ENCODE results near the gene PRRG2. TPM values are rescaled to one million over a fixed set of nuclear protein-coding genes. Genes with fewer than 3 reads are reported as not detected.

Gene PRRG2
- total and polyA plus RNA-seq, 5 donors from 2014 or later = 0.84 TPM; not detected in 4

DNA sequence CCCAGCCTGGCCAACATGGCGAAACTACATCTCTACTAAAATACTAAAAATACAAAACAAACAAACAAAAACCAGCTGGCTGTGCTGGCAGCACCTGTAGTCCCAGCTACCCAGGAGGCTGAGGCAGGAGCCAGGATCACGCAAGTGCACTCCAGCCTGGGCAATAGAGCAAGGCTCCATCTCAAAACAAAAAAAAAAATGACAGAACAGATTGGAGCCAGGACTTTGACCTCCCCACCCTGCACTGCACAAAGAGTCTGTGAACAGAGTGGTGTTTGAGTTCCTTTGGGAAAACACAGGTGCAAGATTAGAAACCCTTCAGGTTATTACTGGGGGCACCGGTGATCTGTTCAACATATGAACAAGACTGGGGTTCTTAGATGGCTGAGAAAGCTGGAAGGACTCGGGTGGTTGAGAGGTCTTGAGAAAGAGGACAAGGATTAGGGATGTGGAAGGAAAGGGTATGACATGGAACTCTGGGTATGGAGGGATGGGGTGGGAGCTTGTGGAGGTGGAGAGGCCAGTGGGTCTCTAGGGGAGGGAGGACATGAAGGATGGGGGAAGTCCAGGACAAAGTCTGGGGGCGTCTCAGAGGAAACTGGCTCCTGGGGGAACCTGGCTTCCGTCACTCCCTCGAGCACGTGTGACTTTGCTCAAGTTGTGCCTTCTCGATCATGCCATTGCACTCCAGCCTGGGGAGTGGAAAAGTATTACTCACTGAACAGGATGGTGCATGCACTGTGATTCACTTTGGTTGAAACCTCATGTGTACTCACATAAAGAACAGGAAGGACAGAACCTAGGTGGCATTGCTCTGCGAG lies 27.5 kb upstream of the PRRG2 start:
- Mint-ChIP-seq H3K27ac (peak overlapping the region; percentile 91 to 98 (median 95)), H3K27me3 (no peaks in the 10 kb centered on the region), H3K9me3 (peaks cover 0 to 2% (median 0%) of the 10 kb centered on the region in 7 donors), H3K36me3 (peaks cover 32% of the 10 kb centered on the region), H3K4me1 (peaks cover 8 to 77% (median 40%) of the 10 kb centered on the region in 4 donors), H3K4me3 (peak overlapping the region in 3 of 4 donors; percentile 63 to 75 (median 72))
- no peaks in the 10 kb centered on the region for H3K27me3 ChIP-seq (ENCODE audit: control insufficient read depth, insufficient read depth, low read length)
- DNase-seq (peak in 1 of 3 donors; percentile 47), ATAC-seq (ENCODE audit: low read depth in 2 of 2) (peak; percentile 52 to 54)
- H3K4me1 ChIP-seq (ENCODE audit: control insufficient read depth, insufficient read depth, low read length, poor library complexity, severe bottlenecking) = peaks cover 76% of the 10 kb centered on the region
- H3K36me3 ChIP-seq (ENCODE audit: control insufficient read depth, insufficient read depth, low read length) = peaks cover 16% of the 10 kb centered on the region
- H3K27ac ChIP-seq (ENCODE audit: insufficient read depth, low read length, poor library complexity, severe bottlenecking) = peak overlapping the region; percentile 76
- H3K4me3 ChIP-seq (ENCODE audit: low read depth, low read length) = peak overlapping the region; percentile 3
- no peaks in the 10 kb centered on the region for H3K9me3 ChIP-seq (ENCODE audit: control insufficient read depth in 2 of 2, low read length in 2 of 2)

- peak overlapping the region; percentile 95 to 98 (median 96) for H3K27ac Mint-ChIP-seq
- peak overlapping the region; percentile 58 to 91 (median 74) for H3K4me3 Mint-ChIP-seq
- peak overlapping the region; percentile 76 for H3K27ac ChIP-seq (ENCODE audit: insufficient read depth, low read length, poor library complexity, severe bottlenecking)
- peak overlapping the region; percentile 19 for H3K4me3 ChIP-seq (ENCODE audit: low read depth, low read length)
- no peaks in the 10 kb centered on the region for H3K27me3 Mint-ChIP-seq
- H3K4me1 Mint-ChIP-seq = peaks cover 12 to 77% (median 41%) of the 10 kb centered on the region in 4 donors
- H3K36me3 ChIP-seq (ENCODE audit: control insufficient read depth, insufficient read depth, low read length) = peaks cover 22% of the 10 kb centered on the region
- DNase-seq (peak in 1 of 3 donors; percentile 77), ATAC-seq (ENCODE audit: low read depth in 2 of 2) (peak; percentile 23 to 29)
- no peaks in the 10 kb centered on the region for H3K27me3 ChIP-seq (ENCODE audit: control insufficient read depth, insufficient read depth, low read length)
- H3K4me1 ChIP-seq (ENCODE audit: control insufficient read depth, insufficient read depth, low read length, poor library complexity, severe bottlenecking) = peaks cover 76% of the 10 kb centered on the region
- H3K36me3 Mint-ChIP-seq = peaks cover 42% of the 10 kb centered on the region
- no peaks in the 10 kb centered on the region for H3K9me3 ChIP-seq (ENCODE audit: control insufficient read depth in 2 of 2, low read length in 2 of 2)
- peaks cover 0 to 2% (median 0%) of the 10 kb centered on the region in 7 donors for H3K9me3 Mint-ChIP-seq
Observed at GRCh38 chr19:49554701-49555181, 26.4 kb upstream of the PRRG2 start.

DNA sequence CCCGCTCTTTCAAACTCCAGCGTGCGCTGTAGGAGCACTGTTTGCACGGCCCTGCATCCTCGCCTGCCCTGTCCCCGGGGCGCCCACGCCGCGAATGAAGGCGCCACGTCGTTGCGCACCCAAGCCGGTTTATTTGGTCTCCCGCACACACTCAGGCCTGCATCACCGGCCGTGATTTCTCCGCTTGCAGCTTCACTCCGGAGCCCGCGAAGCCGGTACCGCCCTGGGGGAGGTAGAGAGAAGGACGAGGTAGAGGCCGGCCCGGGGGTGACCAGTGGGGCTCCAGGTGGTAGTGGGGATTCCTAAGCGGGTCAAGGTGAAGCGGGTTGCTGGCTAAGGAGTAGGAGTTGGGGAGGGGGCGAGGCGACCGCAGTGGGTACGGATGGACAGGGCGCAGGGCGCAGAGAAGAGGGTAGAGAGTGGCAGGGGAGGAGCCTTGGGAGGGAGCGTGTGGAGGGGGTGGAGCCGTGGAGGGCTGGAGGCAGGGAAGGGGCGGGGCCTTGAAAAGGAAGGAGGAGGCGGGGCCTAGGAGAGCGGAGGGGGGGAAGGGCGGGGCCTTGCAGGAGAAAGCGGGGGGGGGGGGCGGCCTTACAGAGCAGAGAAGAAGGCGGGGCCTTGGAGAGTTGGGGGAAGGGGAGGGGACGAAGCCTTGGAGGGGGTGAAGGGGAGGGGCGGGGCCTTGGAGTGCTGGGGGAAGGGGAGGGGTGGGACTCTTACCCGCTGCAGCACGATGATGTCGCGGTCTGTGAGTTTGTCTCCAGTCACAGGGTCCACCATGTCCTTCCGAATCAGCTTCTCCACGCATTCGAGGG lies 25.3 kb upstream of the PRRG2 start:
- Mint-ChIP-seq H3K9me3 (peaks cover 0 to 2% (median 0%) of the 10 kb centered on the region in 7 donors), H3K27me3 (no peaks in the 10 kb centered on the region), H3K4me3 (peak overlapping the region in 3 of 4 donors; percentile 26 to 75 (median 72)), H3K36me3 (peaks cover 47% of the 10 kb centered on the region), H3K27ac (peak overlapping the region in 2 of 3 donors; percentile 48 to 95), H3K4me1 (peaks cover 16 to 80% (median 49%) of the 10 kb centered on the region in 4 donors)
- peak in 1 of 2 donors; percentile 36 for ATAC-seq (ENCODE audit: low read depth in 2 of 2)
- Histone ChIP-seq H3K27ac (ENCODE audit: insufficient read depth, low read length, poor library complexity, severe bottlenecking) (peak overlapping the region; percentile 76), H3K4me1 (ENCODE audit: control insufficient read depth, insufficient read depth, low read length, poor library complexity, severe bottlenecking) (peaks cover 87% of the 10 kb centered on the region), H3K27me3 (ENCODE audit: control insufficient read depth, insufficient read depth, low read length) (no peaks in the 10 kb centered on the region), H3K9me3 (ENCODE audit: control insufficient read depth in 2 of 2, low read length in 2 of 2) (no peaks in the 10 kb centered on the region), H3K36me3 (ENCODE audit: control insufficient read depth, insufficient read depth, low read length) (peaks cover 22% of the 10 kb centered on the region), H3K4me3 (ENCODE audit: low read depth, low read length) (no peak overlapping the region)
- DNase-seq = peak; percentile 44 to 79 (median 56)

GRCh38 chr19:49556412-49557398 lies 24.4 kb upstream of the PRRG2 start:
- H3K9me3 Mint-ChIP-seq = peaks cover 0 to 2% (median 0%) of the 10 kb centered on the region in 7 donors
- H3K4me3 ChIP-seq (ENCODE audit: low read depth, low read length) = no peak overlapping the region
- ATAC-seq (ENCODE audit: low read depth in 2 of 2) (no peak), DNase-seq (no peak)
- peak overlapping the region in 2 of 4 donors; percentile 87 for H3K4me3 Mint-ChIP-seq
- H3K27ac Mint-ChIP-seq = peak overlapping the region in 1 of 3 donors; percentile 77
- peaks cover 21 to 84% (median 52%) of the 10 kb centered on the region in 4 donors for H3K4me1 Mint-ChIP-seq
- H3K4me1 ChIP-seq (ENCODE audit: control insufficient read depth, insufficient read depth, low read length, poor library complexity, severe bottlenecking) = peaks cover 96% of the 10 kb centered on the region
- H3K36me3 ChIP-seq (ENCODE audit: control insufficient read depth, insufficient read depth, low read length) = peaks cover 22% of the 10 kb centered on the region
- H3K27me3 ChIP-seq (ENCODE audit: control insufficient read depth, insufficient read depth, low read length) = no peaks in the 10 kb centered on the region
- no peaks in the 10 kb centered on the region for H3K9me3 ChIP-seq (ENCODE audit: control insufficient read depth in 2 of 2, low read length in 2 of 2)
- peaks cover 50% of the 10 kb centered on the region for H3K36me3 Mint-ChIP-seq
- H3K27me3 Mint-ChIP-seq = no peaks in the 10 kb centered on the region
- no peak overlapping the region for H3K27ac ChIP-seq (ENCODE audit: insufficient read depth, low read length, poor library complexity, severe bottlenecking)

- ATAC-seq (ENCODE audit: low read depth in 2 of 2) (no peak), DNase-seq (no peak)
- Histone ChIP-seq H3K27ac (ENCODE audit: insufficient read depth, low read length, poor library complexity, severe bottlenecking) (peak overlapping the region; percentile 79), H3K4me3 (ENCODE audit: low read depth, low read length) (no peak overlapping the region), H3K27me3 (ENCODE audit: control insufficient read depth, insufficient read depth, low read length) (no peaks in the 10 kb centered on the region), H3K4me1 (ENCODE audit: control insufficient read depth, insufficient read depth, low read length, poor library complexity, severe bottlenecking) (peaks cover 96% of the 10 kb centered on the region), H3K36me3 (ENCODE audit: control insufficient read depth, insufficient read depth, low read length) (peaks cover 22% of the 10 kb centered on the region), H3K9me3 (ENCODE audit: control insufficient read depth in 2 of 2, low read length in 2 of 2) (no peaks in the 10 kb centered on the region)
- H3K9me3 Mint-ChIP-seq = peaks cover 0 to 2% (median 0%) of the 10 kb centered on the region in 7 donors
- peaks cover 20 to 86% (median 52%) of the 10 kb centered on the region in 4 donors for H3K4me1 Mint-ChIP-seq
- H3K27ac Mint-ChIP-seq = peak overlapping the region; percentile 77 to 89 (median 89)
- H3K27me3 Mint-ChIP-seq = no peaks in the 10 kb centered on the region
- peaks cover 47% of the 10 kb centered on the region for H3K36me3 Mint-ChIP-seq
- peak overlapping the region; percentile 11 to 87 (median 72) for H3K4me3 Mint-ChIP-seq
Observed at GRCh38 chr19:49557641-49558325, 23.3 kb upstream of the PRRG2 start.

DNA sequence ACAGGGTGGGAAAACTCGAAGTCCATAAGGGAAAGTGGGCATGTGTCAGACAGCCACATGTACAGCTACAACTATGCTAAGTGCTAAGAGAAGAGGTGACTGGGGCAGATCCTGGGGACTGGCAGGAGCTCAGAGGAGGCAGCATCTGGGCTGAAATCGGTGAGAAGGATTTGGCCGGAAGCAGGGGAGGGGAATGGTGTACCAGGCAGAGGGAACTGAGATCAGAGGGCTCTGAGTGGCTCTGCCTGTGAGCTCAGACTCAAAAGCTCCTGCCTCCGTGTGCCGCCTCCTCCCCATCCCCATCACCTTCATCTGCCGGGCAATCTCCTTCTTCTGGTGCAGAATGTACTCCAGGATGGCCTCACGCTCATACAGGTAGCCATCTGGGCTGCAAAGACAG lies 22.5 kb upstream of the PRRG2 start:
- H3K36me3 Mint-ChIP-seq = peaks cover 44% of the 10 kb centered on the region
- peaks cover 21 to 87% (median 51%) of the 10 kb centered on the region in 4 donors for H3K4me1 Mint-ChIP-seq
- no peaks in the 10 kb centered on the region for H3K9me3 ChIP-seq (ENCODE audit: control insufficient read depth in 2 of 2, low read length in 2 of 2)
- peak overlapping the region; percentile 89 to 91 (median 90) for H3K4me3 Mint-ChIP-seq
- no peaks in the 10 kb centered on the region for H3K27me3 Mint-ChIP-seq
- peak overlapping the region; percentile 79 for H3K27ac ChIP-seq (ENCODE audit: insufficient read depth, low read length, poor library complexity, severe bottlenecking)
- H3K9me3 Mint-ChIP-seq = peaks cover 0 to 1% (median 0%) of the 10 kb centered on the region in 7 donors
- peak overlapping the region; percentile 71 for H3K4me3 ChIP-seq (ENCODE audit: low read depth, low read length)
- peaks cover 96% of the 10 kb centered on the region for H3K4me1 ChIP-seq (ENCODE audit: control insufficient read depth, insufficient read depth, low read length, poor library complexity, severe bottlenecking)
- DNase-seq = no peak
- peak overlapping the region; percentile 96 to 97 (median 97) for H3K27ac Mint-ChIP-seq
- peaks cover 22% of the 10 kb centered on the region for H3K36me3 ChIP-seq (ENCODE audit: control insufficient read depth, insufficient read depth, low read length)
- H3K27me3 ChIP-seq (ENCODE audit: control insufficient read depth, insufficient read depth, low read length) = no peaks in the 10 kb centered on the region
- no peak for ATAC-seq (ENCODE audit: low read depth in 2 of 2)
